CD4-positive, alpha-beta T cell treated with Interleukin-10 for 1 hour (primary cell): Measurements from ENCODE around the gene KMT2C.

Experiments
- DNase-seq: peaks from one replicate; pipeline ENCODE4 v3.0.0-alpha.2; 2020

Gene KMT2C

DNA sequence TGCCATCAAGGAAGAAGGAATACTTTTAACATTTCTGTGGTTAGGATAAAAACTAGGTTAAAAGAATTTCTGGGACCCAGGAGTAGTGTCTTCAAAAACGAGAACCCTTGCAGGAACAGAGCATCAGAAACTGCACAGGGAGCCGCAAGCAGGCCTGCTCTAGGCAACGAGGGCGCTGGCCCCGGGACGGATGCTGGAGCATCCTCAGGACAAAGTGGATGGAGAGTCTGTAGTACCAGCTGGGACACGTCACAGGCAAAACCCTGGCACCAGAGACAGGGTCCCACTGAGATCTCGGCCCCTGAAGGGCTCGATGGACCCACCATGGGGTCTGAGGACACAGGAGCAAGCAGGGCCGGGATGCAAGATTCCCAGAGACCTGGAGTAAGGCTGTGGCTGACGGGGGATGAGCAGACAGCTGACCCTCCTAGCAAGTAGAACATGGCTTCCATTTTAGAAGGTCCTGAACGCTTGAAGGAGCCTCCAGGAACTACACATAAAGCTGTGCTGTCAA lies 303.8 kb downstream of the KMT2C start:
- no peak for DNase-seq

DNA sequence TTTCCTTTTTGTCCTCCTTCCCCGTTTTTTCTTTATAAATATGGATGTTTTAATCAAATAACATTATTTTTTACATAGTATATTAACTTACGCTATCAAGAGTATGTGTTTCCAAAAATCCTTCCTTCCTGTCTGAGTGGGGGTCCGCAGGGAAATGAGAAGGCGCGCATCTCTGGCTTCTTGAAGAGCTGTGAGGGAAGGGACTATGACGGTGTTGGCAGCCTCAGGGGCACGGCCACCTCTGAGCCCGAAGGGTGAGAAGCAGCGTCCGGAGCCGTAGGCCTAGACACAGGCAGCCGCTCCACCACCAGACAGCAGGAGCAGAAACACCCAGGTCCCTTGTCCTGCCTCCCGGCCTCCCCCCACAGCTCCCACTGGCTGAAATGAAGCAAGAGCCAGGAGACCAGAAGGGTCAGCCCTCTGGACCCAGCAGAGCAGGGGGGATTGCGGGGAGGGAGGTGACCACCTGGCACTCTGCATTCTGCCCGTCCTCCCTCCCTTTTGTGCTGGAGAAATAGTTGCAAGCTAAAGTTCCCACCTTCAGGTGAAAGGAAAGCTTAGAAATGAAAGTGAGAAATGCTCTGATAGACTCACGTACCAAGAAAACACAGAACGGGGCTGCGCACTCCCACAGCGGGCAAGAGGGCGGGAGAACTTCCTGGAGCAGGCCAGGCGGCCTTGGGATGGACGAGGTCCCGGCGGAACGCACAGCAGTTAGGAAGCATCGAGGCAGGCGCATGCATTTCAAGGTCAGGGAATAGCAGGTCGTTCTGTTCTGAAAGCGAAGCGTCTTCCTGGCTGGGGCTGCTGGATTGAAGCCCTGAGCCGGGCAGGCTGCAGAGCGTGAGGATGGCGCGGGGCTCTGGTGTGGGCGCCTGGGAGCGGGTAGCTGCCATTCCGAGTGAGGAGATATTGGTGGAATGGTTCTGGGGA lies 304.9 kb downstream of the KMT2C start:
- DNase-seq = no peak

DNA sequence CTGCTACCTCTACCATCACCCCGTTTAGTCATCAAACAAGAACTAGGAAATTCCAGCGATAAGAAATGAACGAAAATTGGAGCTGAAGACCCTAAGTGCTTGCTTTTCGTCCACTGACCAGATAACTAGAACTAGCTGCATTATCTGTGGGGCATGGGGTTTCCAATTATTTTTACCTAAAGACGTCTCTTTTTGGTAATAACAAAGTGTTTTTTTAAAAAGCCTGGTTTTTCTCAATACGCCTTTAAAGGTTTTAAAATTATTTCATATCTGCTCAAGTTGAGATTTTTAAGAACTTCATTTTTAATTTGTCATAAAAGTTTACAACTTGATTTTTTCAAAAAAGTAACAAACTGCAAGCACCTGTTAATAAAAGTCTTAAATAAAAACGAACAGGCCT lies 306.1 kb downstream of the KMT2C start:
- DNase-seq = no peak

- no peak for DNase-seq
Observed at GRCh38 chr7:152128741-152129461, 306.9 kb downstream of the KMT2C start.

DNA sequence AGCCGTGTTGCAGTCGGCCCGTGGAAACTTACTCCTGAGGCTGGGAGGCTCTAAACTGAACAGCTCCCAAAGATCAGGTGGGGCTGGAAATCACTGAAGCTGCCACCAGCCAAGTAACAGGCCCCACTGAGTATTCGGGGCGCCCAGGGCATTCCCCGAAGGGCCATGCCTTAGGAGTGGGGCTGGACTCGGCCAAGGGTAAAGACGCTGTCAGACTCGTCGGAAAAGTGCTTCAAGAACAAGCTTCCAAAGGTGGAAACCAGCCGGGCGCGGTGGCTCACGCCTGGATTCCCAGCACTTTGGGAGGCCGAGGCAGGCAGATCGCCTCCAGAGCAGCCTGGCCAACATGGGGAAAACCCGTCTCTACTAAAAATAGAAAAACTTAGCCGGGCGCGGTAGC lies 307.6 kb downstream of the KMT2C start:
- DNase-seq = no peak

DNA sequence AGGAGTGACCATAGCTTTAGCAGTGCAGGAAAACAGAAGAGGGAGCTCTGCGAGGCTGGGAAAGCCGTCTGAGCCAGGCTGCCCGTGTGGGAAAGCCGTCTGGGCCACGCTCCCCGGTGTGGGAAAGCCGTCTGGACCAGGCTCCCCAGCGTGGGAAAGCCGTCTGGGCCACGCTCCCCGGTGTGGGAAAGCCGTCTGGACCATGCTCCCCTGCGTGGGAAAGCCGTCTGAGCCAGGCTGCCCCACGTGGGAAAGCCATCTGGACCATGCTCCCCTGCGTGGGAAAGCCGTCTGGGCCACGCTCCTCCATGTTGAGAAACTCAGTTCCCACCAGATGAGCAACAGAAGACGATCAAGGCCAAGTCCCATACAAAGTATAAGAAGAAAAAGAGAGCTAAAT lies 308.6 kb downstream of the KMT2C start:
- DNase-seq = no peak

DNA sequence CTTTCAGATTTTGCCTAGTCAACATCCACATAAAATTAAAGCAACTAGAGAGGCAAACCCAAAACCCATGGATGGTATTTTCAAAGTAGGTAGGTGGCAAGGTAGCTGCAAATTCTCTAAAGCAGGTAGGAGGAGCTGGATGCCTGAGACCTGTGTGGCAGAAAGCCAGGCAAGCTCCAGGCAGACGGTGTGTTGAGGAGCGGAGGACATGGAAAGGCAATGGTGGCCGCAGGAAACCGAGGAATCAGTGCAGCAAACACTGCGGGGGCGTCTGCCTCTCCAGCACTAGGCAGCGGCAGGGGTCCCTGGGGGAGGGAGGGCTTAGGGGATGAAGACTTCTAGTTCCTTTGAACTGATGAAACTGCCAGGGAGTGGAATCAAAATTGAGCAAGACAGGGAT lies 309.1 kb downstream of the KMT2C start:
- DNase-seq = no peak

DNA sequence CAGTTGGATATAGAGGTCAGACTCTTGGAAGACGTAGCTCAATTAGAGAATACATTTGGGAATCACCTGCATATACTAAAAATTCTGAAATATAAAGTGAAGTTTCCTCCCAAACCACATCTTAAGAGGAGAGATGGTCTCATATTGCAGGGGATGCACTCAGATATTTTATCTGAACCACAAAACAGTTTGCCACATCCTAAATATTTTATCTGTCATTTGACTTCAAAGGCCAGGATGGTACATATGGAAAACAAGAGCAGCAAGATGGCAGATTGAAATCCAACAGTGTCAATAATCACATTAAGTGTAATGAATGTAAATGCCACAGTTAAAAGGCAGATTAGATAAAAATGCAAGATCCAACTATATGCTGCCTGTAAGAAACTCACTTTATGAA lies 313.3 kb downstream of the KMT2C start:
- no peak for DNase-seq

- no peak for DNase-seq
Observed at GRCh38 chr7:152121432-152121831, 314.4 kb downstream of the KMT2C start.

- DNase-seq = no peak
Observed at GRCh38 chr7:152120776-152121175, 315.0 kb downstream of the KMT2C start.

DNA sequence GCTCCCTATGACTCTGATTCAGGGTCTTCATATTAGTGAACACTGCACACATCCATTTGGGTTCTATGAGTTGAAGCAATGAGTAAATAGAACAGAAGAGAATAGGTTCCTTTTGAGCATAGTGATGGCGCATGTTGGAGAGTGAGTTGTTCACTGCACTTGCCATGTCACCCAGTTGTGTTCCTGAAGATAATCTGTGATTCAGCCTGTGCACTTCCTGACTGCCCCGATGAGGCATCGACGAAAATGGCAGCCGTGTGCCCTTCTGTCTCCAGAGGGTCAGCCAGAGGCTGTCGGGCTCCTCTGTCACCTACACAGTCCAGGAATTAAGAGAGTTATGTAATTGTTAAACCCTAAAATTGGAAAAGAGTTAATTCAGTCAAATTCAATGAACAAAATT lies 315.6 kb downstream of the KMT2C start:
- DNase-seq = no peak

- DNase-seq = no peak
Observed at GRCh38 chr7:152117356-152117755, 318.4 kb downstream of the KMT2C start.

DNA sequence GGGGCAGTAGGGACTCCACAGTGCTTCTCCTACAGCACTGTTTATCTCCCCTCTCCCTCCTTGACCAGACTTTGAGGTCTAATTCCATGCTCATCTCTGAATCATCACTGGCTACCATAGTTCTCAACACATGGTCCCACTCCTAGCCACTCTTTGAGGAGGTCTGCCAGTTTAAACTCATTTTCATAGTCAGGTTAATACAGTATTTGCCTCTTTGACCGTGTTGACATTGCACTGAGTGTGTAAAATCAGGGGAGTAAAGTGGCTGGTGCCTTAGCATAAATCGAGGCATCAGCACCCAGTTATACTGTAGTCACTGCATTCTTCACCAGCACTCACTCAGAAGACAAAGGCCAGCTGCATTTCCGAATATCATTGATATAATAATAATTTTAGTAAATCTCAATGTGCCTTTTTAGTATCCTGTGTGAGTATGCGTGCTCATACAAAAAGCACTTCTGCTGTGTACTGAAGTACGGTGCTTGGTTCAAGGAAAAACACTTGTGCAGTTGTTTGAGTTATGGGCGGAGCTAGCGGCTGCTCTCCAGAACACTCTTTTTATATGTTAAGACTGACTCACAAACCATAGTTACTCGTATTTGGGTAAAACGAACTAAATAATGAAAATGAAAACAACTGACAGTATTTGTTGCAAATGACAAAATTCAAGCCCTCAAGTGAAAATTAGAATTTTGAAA lies 320.6 kb downstream of the KMT2C start:
- no peak for DNase-seq

- no peak for DNase-seq
Observed at GRCh38 chr7:152112829-152113228, 323.0 kb downstream of the KMT2C start.

GRCh38 chr7:152108359-152108758 lies 327.4 kb downstream of the KMT2C start:
- no peak for DNase-seq

- no peak for DNase-seq
Observed at GRCh38 chr7:152107945-152108344, 327.9 kb downstream of the KMT2C start.

DNA sequence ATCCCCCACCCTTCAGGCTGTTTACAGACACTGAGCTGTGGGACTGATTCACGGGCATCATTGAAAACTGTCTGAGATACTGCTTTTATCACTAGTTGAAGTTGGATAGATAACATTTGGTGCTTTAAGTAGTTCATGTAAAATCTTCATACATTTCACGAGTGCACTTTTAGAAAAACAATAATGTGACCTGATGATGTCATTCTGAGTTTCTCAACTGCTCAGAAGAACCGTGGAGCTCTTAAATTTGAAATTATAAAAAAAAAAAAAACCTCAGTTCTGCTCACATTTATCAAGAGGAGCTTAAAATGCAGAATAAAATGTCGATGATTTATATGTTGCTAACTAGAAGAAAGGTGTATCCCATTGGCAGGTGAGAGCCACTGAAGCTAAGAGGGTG lies 328.8 kb downstream of the KMT2C start:
- no peak for DNase-seq

GRCh38 chr7:152105205-152105604 lies 330.6 kb downstream of the KMT2C start:
- no peak for DNase-seq

DNA sequence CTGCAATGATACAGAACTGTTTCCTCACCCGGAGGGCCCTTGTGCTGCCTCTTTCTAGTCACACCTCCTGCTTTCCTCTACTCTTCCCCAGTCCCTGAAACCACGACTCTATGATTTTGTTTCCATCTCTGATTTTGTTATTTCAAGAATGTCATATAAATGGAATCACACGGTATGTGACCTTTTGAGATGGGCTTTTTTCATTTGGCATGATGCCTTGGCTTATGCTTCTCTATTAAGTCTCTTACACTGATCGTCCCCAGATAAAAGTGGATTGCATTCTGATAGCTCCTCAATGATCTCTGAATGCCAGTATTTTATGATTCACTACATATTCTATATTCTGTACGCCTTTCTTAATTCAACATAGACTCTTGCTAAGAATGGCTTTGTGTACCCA lies 332.1 kb downstream of the KMT2C start:
- no peak for DNase-seq

DNA sequence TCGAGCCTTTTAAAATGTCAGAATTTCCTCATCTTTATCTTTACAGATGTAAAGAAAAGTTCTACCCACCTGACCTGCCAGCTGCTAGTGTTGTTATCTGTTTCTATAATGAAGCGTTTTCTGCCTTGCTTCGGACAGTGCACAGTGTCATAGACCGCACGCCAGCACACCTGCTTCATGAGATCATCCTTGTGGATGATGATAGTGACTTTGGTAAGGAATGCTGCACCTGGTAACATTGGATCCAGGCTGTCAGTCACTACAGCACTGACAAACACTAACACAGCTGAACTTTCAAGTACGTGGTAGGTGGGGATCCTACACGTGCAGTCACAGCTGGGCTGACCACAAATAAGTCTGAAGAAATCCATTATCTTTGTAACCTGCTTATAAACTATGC lies 332.7 kb downstream of the KMT2C start:
- no peak for DNase-seq

DNA sequence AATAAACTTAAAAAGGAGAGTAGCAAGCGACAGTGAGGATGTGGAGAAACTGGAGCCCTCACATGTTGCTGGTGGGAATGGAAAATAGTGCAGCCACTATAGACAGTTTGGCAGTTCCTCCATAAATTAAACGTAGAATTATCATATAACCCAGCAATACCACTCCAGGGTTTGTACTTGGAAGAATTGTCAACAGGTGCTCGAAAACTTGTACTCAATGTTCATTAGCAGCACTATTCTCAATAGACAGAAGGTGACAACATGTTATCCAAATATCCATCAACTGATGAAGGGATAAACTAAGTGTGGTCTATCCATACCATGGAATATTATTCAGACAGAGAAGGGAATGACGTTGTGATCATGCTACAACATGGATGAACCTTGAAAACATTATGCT lies 338.5 kb downstream of the KMT2C start:
- no peak for DNase-seq

GRCh38 chr7:152095771-152096170 lies 340.0 kb downstream of the KMT2C start:
- no peak for DNase-seq

DNA sequence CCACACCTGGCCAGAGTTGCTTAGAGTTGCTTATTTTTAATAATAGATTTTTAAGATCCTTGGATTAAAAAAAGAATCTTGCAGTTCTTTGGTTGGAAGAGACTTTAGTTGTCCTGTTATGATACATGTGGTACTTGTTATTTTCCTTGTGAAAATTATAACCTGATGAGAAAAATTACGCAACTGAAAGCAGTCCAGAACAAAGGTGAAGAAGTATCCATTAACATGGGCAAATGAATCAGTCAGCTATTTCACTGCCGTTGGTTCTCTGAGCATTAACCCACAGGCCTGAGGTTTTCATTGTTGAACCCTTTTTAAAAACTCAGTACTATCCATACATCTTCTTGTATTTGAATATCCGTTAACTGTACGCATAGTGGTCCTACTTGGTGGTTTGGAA lies 342.1 kb downstream of the KMT2C start:
- no peak for DNase-seq

GRCh38 chr7:152090747-152091146 lies 345.1 kb downstream of the KMT2C start:
- DNase-seq = no peak
